Heart right ventricle (tissue), 16 donors: ENCODE results near the gene MRFAP1L1. TPM values are rescaled to one million over a fixed set of nuclear protein-coding genes. Genes with fewer than 3 reads are reported as not detected.

ENCODE experiments used
- ATAC-seq, 8 donors: fragments of 200-7000 bp; cut with Tn5 transposase; one replicate each; pipeline ENCODE4 v1.9.1; 2020; ENCODE audit warnings: mild to moderate bottlenecking in 8 of 8, moderate library complexity in 8 of 8, moderate number of reproducible peaks in 1 of 8
- DNase-seq, 2 donors: peaks; one replicate each; pipeline ENCODE4 v3.0.0-alpha.2; 2020
- H3K27ac ChIP-seq, 10 donors: fragments of 200-600 bp; sonication (generic) in 2 of 10; one replicate each; pipeline versions ENCODE4 v1.5.0 to v1.8.0; 2020 to 2022; ENCODE audit warnings: mild to moderate bottlenecking in 3 of 10
- H3K27me3 ChIP-seq, 7 donors: fragments of 200-600 bp; one replicate each; pipeline ENCODE4 v1.8.0; 2021 to 2022; ENCODE audit warnings: mild to moderate bottlenecking in 2 of 7
- H3K36me3 ChIP-seq, 9 donors: fragments of 200-600 bp; sonication (generic) in 1 of 9; one replicate each; pipeline versions ENCODE4 v1.5.0 to v1.8.0; 2020 to 2022; ENCODE audit warnings: mild to moderate bottlenecking in 2 of 9
- H3K4me1 ChIP-seq, 9 donors: fragments of 200-600 bp; sonication (generic) in 1 of 9; one replicate each; pipeline versions ENCODE4 v1.5.0 to v1.8.0; 2020 to 2022; ENCODE audit warnings: mild to moderate bottlenecking in 4 of 9
- H3K4me3 ChIP-seq, 10 donors: fragments of 200-600 bp; sonication (generic) in 2 of 10; one replicate each; pipeline versions ENCODE4 v1.5.0 to v1.8.0; 2020 to 2022; ENCODE audit warnings: mild to moderate bottlenecking in 7 of 10, moderate library complexity in 2 of 10
- H3K9me3 ChIP-seq, 11 donors: fragments of 200-600 bp in 10 of 11; sonication (generic) in 2 of 11; one replicate each; pipeline versions ENCODE4 v1.5.0 to v1.8.0; 2013 to 2022; ENCODE audit warnings: mild to moderate bottlenecking in 2 of 11, control low read depth in 1 of 11, moderate library complexity in 1 of 11
- CTCF ChIP-seq, 9 donors: fragments of 200-600 bp; sonication (generic) in 2 of 9; IDR thresholded peaks; one replicate each; pipeline versions ENCODE4 v1.5.0 to v1.8.0; 2021 to 2022; ENCODE audit warnings: antibody characterized with exemption in 9 of 9, mild to moderate bottlenecking in 5 of 9, moderate library complexity in 1 of 9
- WGBS, 2 donors: extraction: QIAGEN DNeasy Blood & Tissue Kit; methylation state at CpG; one replicate each; pipeline ENCODE4 v1.1.7; 2013; ENCODE audit warnings: inconsistent platforms in 1 of 2; 5-methylcytosine and 5-hydroxymethylcytosine counted together
- intact Hi-C, 10 donors: fragments of 100-400 bp; cut with DNase I; formaldehyde crosslinking; loops; one replicate each; pipeline versions ENCODE4 v1.11.1 to v1.14.2; 2022
- polyA plus RNA-seq, 2 donors: library from polyadenylated mRNA; stranded (reverse); fragments of 200-250 nt; gene quantifications; one replicate each; pipeline ENCODE4 v1.2.3, GENCODE V29; 2013
- total RNA-seq, 10 donors: library from RNA; stranded (reverse); fragmentation: NEBNext Ultra II Directional in 3 of 10; extraction: Animal tissue kit (Norgen Biotek cat#: 25700) in 3 of 10; gene quantifications; one replicate each; pipeline versions ENCODE4 v1.2.1 to v1.2.4, GENCODE V29; 2021 to 2023
- donor health status: Arrhythmogenic right ventricular cardiomyopathy.
- donor health status: ischemic (EF 13 %, LVEDD 7.1; RV severe dilation, severe dysfunction).
- donor health status: healthy with polysubstance abuse.
- donor health status: DM: no; HTN: yes; CAD: no.
- donor health status: DM: no; HTN: no; CAD: no.
- donor health status: ischemic (EF 25% LVEDD 6.9; RV normal size, moderate dysfunction).
- donor health status: ischemic (EF 25% LVEDD 5.7; RV mildly dilated, moderate dysfunction).
- donor health status: healthy.
- donor health status: DM: yes; HTN: yes; CAD: no.
- donor health status: Ischemic cardiomyopathy.
- donor health status: ischemic (EF 35%, LVEDD 5.7; RV mildly dilated, moderate dysfunction).
- donor health status: nonischemic (EF 11% LVEDD 7.7; RV severe dilation, severe dysfunction).
- donor health status: DM: yes; HTN: yes; CAD: no.
- donor health status: PGD.
- donor health status: ischemic (EF 29% LVEDD 5.4; RV normal size, mild dysfunction).
- donor health status: nonischemic (EF 23%, LVEDD 6.1; RV moderate dilation, normal function).

The MRFAP1L1 gene
- total and polyA plus RNA-seq, 12 donors: 37.5 to 73.7 (median 42.8) TPM

- ATAC-seq (no peak), DNase-seq (no peak)
- Histone ChIP-seq H3K27ac (no peak overlapping the region), H3K4me1 (peaks cover 0 to 6% (median 0%) of the 10 kb centered on the region in 9 donors), H3K9me3 (peaks cover 0 to 7% (median 0%) of the 10 kb centered on the region in 11 donors), H3K36me3 (no peaks in the 10 kb centered on the region), H3K4me3 (no peak overlapping the region), H3K27me3 (no peaks in the 10 kb centered on the region)
- TF ChIP-seq CTCF (IDR thresholded peaks at IDR 0.05): no peak
- WGBS, 2 donors: 78 to 91% methylated on average over 11 of the region's 11 CpGs
- intact Hi-C loops: no loop called here
These were observed 26.6 kb downstream of the MRFAP1L1 start for GRCh38 chr4:6682862-6683590.

- Histone ChIP-seq H3K27ac (no peak overlapping the region), H3K4me3 (no peak overlapping the region), H3K9me3 (peaks cover 0 to 7% (median 0%) of the 10 kb centered on the region in 11 donors), H3K27me3 (no peaks in the 10 kb centered on the region), H3K4me1 (peaks cover 0 to 14% (median 13%) of the 10 kb centered on the region in 9 donors), H3K36me3 (peaks cover 0 to 4% (median 0%) of the 10 kb centered on the region in 9 donors)
- TF ChIP-seq CTCF (IDR thresholded peaks at IDR 0.05): peak in 1 of 9 donors; percentile 8
- DNase-seq (no peak), ATAC-seq (no peak)
- intact Hi-C loops: no loop called here
- WGBS, 2 donors: 86 to 91% methylated on average over 9 of the region's 9 CpGs
These were observed 28.5 kb downstream of the MRFAP1L1 start for GRCh38 chr4:6681191-6681590.

GRCh38 chr4:6680372-6681034, 29.2 kb downstream of the MRFAP1L1 start:
- Histone ChIP-seq H3K4me1 (peaks cover 5 to 21% (median 20%) of the 10 kb centered on the region in 9 donors), H3K9me3 (peaks cover 0 to 7% (median 0%) of the 10 kb centered on the region in 11 donors), H3K27ac (no peak overlapping the region), H3K4me3 (no peak overlapping the region), H3K27me3 (no peaks in the 10 kb centered on the region), H3K36me3 (peaks cover 0 to 11% (median 0%) of the 10 kb centered on the region in 9 donors)
- WGBS, 2 donors: 84 to 86% methylated on average over 10 of the region's 10 CpGs
- no peak for DNase-seq
- intact Hi-C loops: no loop called here
- ATAC-seq: no peak
- no peak for TF ChIP-seq CTCF (IDR thresholded peaks at IDR 0.05)

- peaks cover 0 to 7% (median 0%) of the 10 kb centered on the region in 11 donors for H3K9me3 ChIP-seq
- TF ChIP-seq CTCF (IDR thresholded peaks at IDR 0.05): no peak
- WGBS, 2 donors: 75 to 87% methylated on average over 21 of the region's 21 CpGs
- no peak overlapping the region for H3K27ac ChIP-seq
- intact Hi-C loops: no loop called here
- no peak overlapping the region for H3K4me3 ChIP-seq
- peaks cover 14 to 41% (median 36%) of the 10 kb centered on the region in 9 donors for H3K4me1 ChIP-seq
- H3K27me3 ChIP-seq: no peaks in the 10 kb centered on the region
- peaks cover 0 to 11% (median 0%) of the 10 kb centered on the region in 9 donors for H3K36me3 ChIP-seq
- DNase-seq (no peak), ATAC-seq (no peak)
These were observed 32.7 kb downstream of the MRFAP1L1 start for GRCh38 chr4:6676722-6677558.
